ENCODE measurements around the gene MYLK3. TPM values are rescaled to one million over a fixed set of nuclear protein-coding genes. Genes with fewer than 3 reads are reported as not detected.

The MYLK3 gene
- total RNA-seq, 2 experiments from 2014 or later: 0.11 TPM; not detected in 1

DNA sequence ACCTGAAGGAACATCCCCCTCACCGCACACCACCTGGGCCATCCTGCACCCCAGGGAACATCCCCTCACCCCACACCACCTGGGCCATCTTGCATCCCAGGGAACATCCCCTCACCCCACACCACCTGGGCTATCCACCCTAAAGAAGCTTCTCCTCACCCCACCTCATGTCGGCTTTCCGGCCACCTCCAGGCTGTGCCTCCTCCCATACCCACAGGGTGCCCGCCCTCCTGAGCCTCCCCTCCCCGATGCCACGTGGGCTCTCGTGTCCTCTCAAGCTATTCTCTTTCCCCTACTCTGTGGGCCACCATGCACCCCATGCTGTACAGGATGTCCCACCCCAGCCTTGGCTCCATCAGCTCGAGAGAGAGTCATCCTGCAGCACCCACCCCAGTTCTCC is 18.0 kb downstream of the MYLK3 start:
- Mint-ChIP-seq H3K9me3 (peaks cover 5% of the 10 kb centered on the region), H3K27ac (no peak overlapping the region), H3K4me1 (ENCODE audit: low read depth) (no peaks in the 10 kb centered on the region), H3K36me3 (ENCODE audit: low read depth) (no peaks in the 10 kb centered on the region), H3K4me3 (no peak overlapping the region), H3K27me3 (no peaks in the 10 kb centered on the region)
- ChIA-PET POLR2A (no interaction called here), CTCF (no interaction called here)
- intact Hi-C loops (cut with micrococcal nuclease): no loop called here
- no peak for ATAC-seq
- no peak for DNase-seq
- TF ChIP-seq, protein P1, sequence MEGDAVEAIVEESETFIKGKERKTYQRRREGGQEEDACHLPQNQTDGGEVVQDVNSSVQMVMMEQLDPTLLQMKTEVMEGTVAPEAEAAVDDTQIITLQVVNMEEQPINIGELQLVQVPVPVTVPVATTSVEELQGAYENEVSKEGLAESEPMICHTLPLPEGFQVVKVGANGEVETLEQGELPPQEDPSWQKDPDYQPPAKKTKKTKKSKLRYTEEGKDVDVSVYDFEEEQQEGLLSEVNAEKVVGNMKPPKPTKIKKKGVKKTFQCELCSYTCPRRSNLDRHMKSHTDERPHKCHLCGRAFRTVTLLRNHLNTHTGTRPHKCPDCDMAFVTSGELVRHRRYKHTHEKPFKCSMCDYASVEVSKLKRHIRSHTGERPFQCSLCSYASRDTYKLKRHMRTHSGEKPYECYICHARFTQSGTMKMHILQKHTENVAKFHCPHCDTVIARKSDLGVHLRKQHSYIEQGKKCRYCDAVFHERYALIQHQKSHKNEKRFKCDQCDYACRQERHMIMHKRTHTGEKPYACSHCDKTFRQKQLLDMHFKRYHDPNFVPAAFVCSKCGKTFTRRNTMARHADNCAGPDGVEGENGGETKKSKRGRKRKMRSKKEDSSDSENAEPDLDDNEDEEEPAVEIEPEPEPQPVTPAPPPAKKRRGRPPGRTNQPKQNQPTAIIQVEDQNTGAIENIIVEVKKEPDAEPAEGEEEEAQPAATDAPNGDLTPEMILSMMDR (IDR thresholded peaks at IDR 0.05): no peak

DNA sequence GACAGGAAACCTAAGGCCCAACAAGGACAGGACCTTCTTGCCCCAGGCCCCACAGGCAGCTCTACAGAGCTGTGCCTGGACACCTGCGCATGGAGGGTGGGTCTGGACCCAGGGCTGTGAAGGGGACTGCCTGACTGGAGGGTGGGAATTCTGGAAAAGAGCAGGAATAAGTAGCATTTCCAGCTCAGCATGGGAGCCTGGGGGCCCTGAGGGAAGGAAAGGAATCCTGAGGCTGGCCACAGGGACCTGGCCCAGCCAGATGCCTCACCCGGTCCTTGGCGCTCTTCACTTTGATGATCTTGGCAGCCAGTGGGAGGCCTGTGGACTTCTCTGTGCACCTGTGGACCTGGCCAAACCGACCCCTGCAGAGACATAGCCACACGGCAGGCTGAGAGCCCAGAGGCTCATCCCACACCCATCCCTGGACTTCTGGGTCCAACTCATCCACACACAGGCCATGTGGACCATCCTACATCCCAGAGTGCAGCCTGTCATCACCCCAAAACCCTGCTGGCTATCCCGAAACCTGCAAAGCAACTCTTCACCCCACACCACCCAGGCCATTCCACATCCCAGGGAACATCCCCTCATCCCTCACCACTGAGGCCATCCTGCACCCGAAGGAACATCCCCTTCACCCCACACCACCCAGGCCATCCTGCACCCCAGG is 18.7 kb downstream of the MYLK3 start:
- TF ChIP-seq, protein P1 (IDR thresholded peaks at IDR 0.05): no peak
- H3K9me3 Mint-ChIP-seq: peaks cover 7% of the 10 kb centered on the region
- ATAC-seq (no peak), DNase-seq (no peak)
- no peaks in the 10 kb centered on the region for H3K4me1 Mint-ChIP-seq (ENCODE audit: low read depth)
- POLR2A ChIA-PET: no interaction called here
- no peaks in the 10 kb centered on the region for H3K27me3 Mint-ChIP-seq
- H3K36me3 Mint-ChIP-seq (ENCODE audit: low read depth): no peaks in the 10 kb centered on the region
- H3K4me3 Mint-ChIP-seq: no peak overlapping the region
- CTCF ChIA-PET: interaction anchor here (1.6 kb wide), 1 partner anchor 56 kb away, joined by 5 read pairs; no protein-coding TSS in a partner anchor
- intact Hi-C loops (cut with micrococcal nuclease): no loop called here
- no peak overlapping the region for H3K27ac Mint-ChIP-seq

DNA sequence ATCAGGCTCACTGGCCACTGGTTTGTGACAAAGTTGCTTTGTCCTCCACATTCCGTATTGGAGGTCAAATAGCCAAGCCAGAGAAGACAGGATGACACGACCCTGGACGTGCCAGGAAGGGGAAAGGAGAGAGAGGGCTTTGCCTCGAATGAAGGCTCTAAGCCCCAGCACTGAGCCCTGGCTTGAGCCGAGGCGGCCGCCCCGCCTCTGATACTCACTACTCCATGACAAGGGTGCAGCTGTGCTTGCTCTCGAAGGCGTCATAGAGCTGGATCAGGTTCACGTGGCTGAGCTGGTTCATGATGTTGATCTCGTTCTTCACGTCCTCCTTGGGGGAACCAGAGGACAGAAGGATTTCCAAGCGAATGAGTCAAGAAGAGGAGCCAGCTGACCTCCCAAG is 19.3 kb downstream of the MYLK3 start:
- Mint-ChIP-seq H3K27me3 (no peaks in the 10 kb centered on the region), H3K9me3 (peaks cover 7% of the 10 kb centered on the region), H3K27ac (no peak overlapping the region), H3K36me3 (ENCODE audit: low read depth) (no peaks in the 10 kb centered on the region), H3K4me3 (no peak overlapping the region), H3K4me1 (ENCODE audit: low read depth) (no peaks in the 10 kb centered on the region)
- no peak for DNase-seq
- intact Hi-C loops (cut with micrococcal nuclease): no loop called here
- no peak for ATAC-seq
- ChIA-PET CTCF (interaction anchor here (1.6 kb wide), 1 partner anchor 55 kb away, joined by 5 read pairs; no protein-coding TSS in a partner anchor), POLR2A (no interaction called here)
- TF ChIP-seq, protein P1 (IDR thresholded peaks at IDR 0.05): no peak

GRCh38 chr16:46727630-46728029 is 20.5 kb downstream of the MYLK3 start:
- H3K4me1 Mint-ChIP-seq (ENCODE audit: low read depth): no peaks in the 10 kb centered on the region
- POLR2A ChIA-PET: no interaction called here
- H3K27ac Mint-ChIP-seq: no peak overlapping the region
- intact Hi-C loops (cut with micrococcal nuclease): no loop called here
- no peak for ATAC-seq
- TF ChIP-seq, protein P1 (IDR thresholded peaks at IDR 0.05): no peak
- no peak for DNase-seq
- CTCF ChIA-PET: interaction anchor here (1.6 kb wide), 1 partner anchor 54 kb away, joined by 5 read pairs; no protein-coding TSS in a partner anchor
- H3K36me3 Mint-ChIP-seq (ENCODE audit: low read depth): no peaks in the 10 kb centered on the region
- H3K4me3 Mint-ChIP-seq: no peak overlapping the region
- no peaks in the 10 kb centered on the region for H3K27me3 Mint-ChIP-seq
- peaks cover 7% of the 10 kb centered on the region for H3K9me3 Mint-ChIP-seq

DNA sequence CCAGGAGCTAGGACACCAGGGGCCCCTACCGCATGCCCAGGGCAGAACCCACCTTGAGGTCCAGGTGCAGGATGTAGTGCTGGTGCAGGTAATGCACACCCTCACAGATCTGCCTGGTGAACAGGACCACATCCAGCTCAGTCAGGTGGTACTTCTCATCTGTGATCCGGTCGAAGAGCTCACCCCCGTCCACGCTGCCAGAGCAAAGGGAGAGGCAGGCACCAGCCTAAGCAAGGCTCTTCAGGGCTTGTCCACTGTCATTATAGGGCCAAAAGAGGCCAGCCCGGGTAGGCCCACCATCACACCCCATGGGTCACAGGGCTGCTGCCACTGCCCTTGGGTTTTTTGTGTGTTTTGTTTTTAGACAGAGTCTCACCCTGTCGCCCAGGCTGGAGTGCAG is 21.0 kb downstream of the MYLK3 start:
- no peak overlapping the region for H3K4me3 Mint-ChIP-seq
- H3K27ac Mint-ChIP-seq: no peak overlapping the region
- no peaks in the 10 kb centered on the region for H3K4me1 Mint-ChIP-seq (ENCODE audit: low read depth)
- H3K27me3 Mint-ChIP-seq: no peaks in the 10 kb centered on the region
- ChIA-PET CTCF (no interaction called here), POLR2A (no interaction called here)
- intact Hi-C loops (cut with micrococcal nuclease): no loop called here
- no peak for ATAC-seq
- H3K36me3 Mint-ChIP-seq (ENCODE audit: low read depth): no peaks in the 10 kb centered on the region
- TF ChIP-seq, protein P1 (IDR thresholded peaks at IDR 0.05): no peak
- no peak for DNase-seq
- H3K9me3 Mint-ChIP-seq: peaks cover 7% of the 10 kb centered on the region

Measured in activated CD8-positive, alpha-beta T cell treated with anti-CD3 and anti-CD28 coated beads for 36 hours (primary cell).